GM19099 (cell line): ENCODE measurements around the gene MLLT3.

ENCODE experiments used
- POLR2A ChIP-seq: IDR thresholded peaks from 3 replicates; pipeline ENCODE4 v1.6.1; 2011; ENCODE audit warnings: low read depth; ENCODE audit not compliant: insufficient read length; ENCODE audit errors: extremely low read depth

The MLLT3 gene

GRCh38 chr9:20314981-20315380, 307.3 kb downstream of the MLLT3 start:
- TF ChIP-seq POLR2A, result no peak

- no peak for TF ChIP-seq POLR2A
These were observed 308.9 kb downstream of the MLLT3 start for GRCh38 chr9:20313415-20313814.

DNA sequence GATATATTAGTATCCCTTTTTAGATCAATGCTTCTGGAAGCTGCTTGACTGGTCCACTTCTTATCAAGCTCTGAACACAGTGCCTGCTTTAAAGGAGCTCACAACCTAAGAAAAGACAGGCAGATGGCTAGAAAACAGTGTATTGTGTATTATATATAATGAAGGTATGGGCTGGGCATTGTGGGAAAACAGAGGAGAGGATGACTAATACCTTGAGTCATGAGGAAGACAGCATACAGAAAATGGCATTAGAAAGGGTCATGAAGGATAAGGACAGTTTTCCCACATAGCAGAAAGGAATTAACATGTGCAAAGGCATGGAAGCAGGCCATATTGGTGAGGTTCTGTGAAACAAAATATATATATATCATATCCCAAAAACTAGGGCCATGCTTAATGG, 309.6 kb downstream of the MLLT3 start:
- no peak for TF ChIP-seq POLR2A

- TF ChIP-seq POLR2A, result no peak
These were observed 312.3 kb downstream of the MLLT3 start for GRCh38 chr9:20310024-20310423.

- TF ChIP-seq POLR2A, result no peak
These were observed 313.2 kb downstream of the MLLT3 start for GRCh38 chr9:20309124-20309523.

DNA sequence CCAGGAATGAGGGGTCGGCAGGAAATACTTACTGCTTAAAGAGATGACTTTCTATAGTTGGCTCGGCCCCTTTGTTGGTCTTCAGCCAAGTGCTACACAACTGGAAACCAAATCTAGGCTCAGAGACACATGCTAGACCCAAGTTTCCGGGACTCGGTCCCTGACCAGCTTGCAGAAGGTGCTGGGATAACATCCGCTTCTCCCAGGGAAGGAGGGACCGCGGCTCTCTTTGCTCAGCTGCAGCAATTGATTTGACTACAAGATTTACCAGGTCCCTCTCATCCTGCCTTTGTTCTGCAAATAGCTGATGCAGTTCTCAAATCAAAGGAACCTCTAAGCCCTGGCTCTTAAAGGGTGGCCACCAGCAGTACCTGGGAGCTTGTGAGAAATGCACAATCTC, 314.7 kb downstream of the MLLT3 start:
- TF ChIP-seq POLR2A, result no peak

DNA sequence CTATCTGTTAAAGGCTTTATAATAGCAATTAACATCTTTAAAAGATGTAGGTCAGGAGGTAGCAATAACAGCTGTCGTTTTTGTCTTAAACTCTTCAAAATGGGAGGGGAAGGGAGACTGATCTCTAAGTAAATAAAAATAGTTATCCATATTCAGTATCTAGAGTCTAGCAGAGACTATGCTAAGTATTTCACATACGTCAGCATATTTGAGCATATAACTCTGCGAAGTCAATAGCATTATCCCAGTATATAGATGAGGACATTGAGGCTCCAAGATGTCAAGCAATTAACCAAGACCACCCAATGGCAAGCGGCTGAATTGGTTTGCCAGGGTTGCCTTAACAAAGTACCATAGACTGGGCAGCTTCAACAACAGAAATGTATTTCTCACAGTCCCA, 316.8 kb downstream of the MLLT3 start:
- no peak for TF ChIP-seq POLR2A

- TF ChIP-seq POLR2A, result no peak
These were observed 318.3 kb downstream of the MLLT3 start for GRCh38 chr9:20303996-20304395.

GRCh38 chr9:20303066-20303465, 319.2 kb downstream of the MLLT3 start:
- no peak for TF ChIP-seq POLR2A

DNA sequence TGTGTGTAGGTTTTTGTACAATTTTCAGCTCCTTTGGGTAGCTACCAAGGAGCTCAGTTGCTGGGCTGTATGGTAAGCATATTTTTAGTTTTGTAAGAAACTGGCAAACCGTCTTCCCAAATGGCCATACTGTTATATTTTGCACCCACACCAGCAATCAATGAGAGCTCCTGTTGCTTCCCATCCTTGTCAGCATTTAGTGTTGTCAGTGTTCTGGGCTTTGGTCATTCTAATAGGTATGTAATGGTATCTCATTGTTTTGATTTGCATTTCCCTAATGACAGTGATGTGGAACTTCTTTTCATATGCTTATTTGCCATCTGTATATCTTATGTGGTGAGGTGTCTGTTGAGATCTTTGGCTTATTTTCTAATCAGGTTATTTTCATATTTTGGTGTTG, 320.1 kb downstream of the MLLT3 start:
- no peak for TF ChIP-seq POLR2A

DNA sequence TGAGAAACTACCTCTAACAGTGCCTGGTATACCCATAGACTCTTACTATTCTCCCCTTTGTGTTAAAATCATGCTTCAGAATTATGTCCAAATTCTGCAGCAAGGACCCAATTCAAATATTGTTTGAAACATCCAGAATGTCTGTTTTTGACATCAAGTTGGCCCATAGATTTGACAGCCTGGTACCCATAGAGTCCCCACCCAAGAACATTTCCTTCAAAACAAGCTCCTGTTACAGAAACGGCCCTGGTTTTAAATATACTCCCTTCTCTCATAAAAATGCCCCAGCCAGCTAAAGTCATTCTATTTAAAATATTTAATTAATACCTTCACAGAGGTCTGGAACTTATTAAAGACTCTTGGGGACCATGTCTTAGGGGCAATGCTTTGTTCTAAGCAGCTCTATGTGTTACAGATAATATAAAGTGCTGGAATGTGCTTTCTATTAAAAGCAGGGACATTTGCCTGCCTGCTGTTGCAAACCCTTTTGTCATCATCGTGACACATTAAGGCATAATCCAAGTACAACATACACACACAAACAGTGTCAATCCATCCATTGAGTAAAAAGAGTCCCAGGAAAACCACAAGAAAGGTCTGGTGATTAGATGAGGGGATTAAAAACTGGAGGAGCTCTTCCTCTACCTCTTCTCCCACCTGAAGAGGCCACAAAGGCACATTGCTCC, 321.7 kb downstream of the MLLT3 start:
- TF ChIP-seq POLR2A, result no peak

- TF ChIP-seq POLR2A, result no peak
These were observed 324.6 kb downstream of the MLLT3 start for GRCh38 chr9:20297646-20298084.

GRCh38 chr9:20295555-20295954, 326.7 kb downstream of the MLLT3 start:
- TF ChIP-seq POLR2A, result no peak

DNA sequence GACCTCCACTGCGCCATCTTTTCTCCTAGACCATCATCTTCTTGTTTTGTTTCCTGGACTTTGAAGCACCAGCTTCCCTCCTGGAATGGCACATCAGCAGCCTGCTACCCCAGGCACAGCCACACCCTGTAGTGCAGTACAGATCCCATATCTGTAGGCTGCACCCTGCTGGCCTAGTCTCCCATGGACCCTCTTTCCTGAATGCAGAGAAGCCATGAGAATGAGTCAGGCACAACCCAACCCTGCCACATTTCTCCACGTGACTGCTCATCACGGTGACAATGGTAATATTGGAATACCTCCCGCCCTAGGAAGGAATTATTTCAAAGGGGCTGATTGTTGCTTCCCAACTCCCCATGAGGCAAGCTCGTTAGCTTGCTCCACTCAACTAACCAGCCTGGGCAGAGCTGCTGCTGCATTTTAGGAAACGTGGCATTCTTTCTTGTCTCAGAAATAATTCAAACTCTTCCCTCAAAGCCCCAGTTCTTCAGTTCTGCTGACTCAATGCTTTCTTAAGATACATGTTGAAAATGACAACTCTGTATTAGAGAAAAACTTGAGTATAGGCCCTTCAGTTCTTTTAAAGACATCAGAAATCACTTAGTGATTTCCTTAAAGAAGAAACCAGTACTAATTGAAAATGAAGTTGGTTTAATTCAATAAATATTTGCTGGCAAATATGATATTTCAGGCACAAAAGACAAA, 328.1 kb downstream of the MLLT3 start:
- no peak for TF ChIP-seq POLR2A

- TF ChIP-seq POLR2A, result no peak
These were observed 330.3 kb downstream of the MLLT3 start for GRCh38 chr9:20292002-20292401.
